Sigmoid colon (tissue), 4 donors: Measurements from ENCODE around the gene MPZ.

Experiments used
- EP300 ChIP-seq, 4 donors: sonication (generic); formaldehyde crosslinking; IDR thresholded peaks; one replicate each; pipeline ENCODE4 v1.6.1; 2017; ENCODE audit warnings: antibody characterized with exemption in 4 of 4
- POLR2A ChIP-seq, 2 donors: fragments of 450-650 bp; IDR thresholded peaks; one replicate each; pipeline ENCODE4 v1.6.1; 2016; ENCODE audit warnings: antibody characterized with exemption in 2 of 2, mild to moderate bottlenecking in 2 of 2, moderate library complexity in 2 of 2
- TF ChIP-seq, protein P1 (sequence below), 4 experiments: fragments of 450-650 bp in 3 of 4; fragments of 200-600 bp in 1 of 4; IDR thresholded peaks; one replicate each; pipeline ENCODE4 v1.5.1; 2016 to 2019; ENCODE audit warnings: antibody characterized with exemption in 4 of 4, mild to moderate bottlenecking in 3 of 4, moderate library complexity in 2 of 4

DNA sequence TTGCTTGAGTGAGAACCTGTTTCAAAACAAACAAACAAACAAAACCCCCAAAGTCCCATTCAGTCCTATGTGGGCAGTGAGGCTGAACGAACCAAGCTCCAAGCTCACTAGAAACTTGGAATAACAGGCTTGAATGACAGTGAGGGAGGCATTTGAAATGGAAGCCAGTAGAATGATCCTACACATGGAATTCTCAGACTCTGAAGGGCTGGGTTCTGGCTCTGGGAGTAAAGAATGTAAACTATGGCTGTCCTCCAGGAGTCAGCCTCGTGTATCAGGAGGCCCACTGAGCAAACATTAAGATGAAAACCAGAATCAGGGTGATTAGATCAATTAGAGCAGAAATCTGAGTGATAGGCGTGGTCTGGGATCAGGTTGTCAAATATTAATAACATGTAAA, 36.4 kb downstream of the MPZ start:
- TF ChIP-seq, protein P1, sequence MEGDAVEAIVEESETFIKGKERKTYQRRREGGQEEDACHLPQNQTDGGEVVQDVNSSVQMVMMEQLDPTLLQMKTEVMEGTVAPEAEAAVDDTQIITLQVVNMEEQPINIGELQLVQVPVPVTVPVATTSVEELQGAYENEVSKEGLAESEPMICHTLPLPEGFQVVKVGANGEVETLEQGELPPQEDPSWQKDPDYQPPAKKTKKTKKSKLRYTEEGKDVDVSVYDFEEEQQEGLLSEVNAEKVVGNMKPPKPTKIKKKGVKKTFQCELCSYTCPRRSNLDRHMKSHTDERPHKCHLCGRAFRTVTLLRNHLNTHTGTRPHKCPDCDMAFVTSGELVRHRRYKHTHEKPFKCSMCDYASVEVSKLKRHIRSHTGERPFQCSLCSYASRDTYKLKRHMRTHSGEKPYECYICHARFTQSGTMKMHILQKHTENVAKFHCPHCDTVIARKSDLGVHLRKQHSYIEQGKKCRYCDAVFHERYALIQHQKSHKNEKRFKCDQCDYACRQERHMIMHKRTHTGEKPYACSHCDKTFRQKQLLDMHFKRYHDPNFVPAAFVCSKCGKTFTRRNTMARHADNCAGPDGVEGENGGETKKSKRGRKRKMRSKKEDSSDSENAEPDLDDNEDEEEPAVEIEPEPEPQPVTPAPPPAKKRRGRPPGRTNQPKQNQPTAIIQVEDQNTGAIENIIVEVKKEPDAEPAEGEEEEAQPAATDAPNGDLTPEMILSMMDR (IDR thresholded peaks at IDR 0.05): no peak
- TF ChIP-seq POLR2A (IDR thresholded peaks at IDR 0.05) (no peak), EP300 (IDR thresholded peaks at IDR 0.05) (no peak)
